ENCODE measurements around the gene PCYT1A. TPM values are rescaled to one million over a fixed set of nuclear protein-coding genes. Genes with fewer than 3 reads are reported as not detected.

PCYT1A gene
- total and polyA plus RNA-seq, 2 of the 13 experiments (the other 11 are each of a cell fraction or from before 2014, with no cell fraction given): 26.4 to 45.3 TPM

DNA sequence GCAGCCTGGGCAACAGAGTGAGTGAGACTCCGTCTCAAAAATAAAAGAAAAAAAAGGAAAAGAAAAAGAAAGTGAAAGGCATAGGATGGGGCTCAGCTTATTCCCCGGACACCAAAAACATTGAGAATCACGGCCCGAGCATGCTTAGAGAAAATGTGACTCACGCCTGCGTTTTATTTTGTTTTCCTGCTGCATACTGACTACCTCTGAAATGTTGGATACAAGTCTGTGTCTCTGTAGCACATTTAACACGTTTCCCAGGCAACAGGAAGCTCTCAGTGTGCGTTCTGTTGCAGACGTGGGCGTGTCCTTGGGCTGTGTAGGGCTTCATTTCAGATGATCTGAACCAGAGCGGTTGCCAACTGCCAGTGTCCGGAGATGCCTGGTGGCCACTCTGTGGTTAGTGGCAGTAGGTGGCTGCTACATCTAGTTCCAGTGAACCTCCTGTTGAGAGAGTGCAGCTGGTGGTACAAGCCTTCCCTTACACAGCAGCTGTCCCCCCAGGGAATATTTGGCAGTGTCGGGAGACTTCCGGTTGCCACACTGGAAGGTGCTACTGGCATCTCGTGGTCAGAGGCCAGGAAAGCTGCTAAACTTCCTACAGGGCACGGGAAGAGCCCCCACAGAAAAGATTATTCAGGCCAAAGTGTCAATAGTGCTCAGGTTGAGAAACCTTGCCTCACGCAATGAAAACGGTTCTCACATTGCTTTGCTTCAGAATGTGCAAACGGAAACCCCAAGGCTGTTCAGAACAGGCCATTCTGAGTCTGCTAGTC is 68.1 kb downstream of the PCYT1A start:
- Histone ChIP-seq H3K27me3 (ENCODE audit: control insufficient read depth in 1 of 2, insufficient read depth in 2 of 2, low read length in 2 of 2) (no peaks in the 10 kb centered on the region; a peak in 1 of 5 replicates), H3K9ac (ENCODE audit: insufficient read depth, low read depth, low read length) (no peak overlapping the region; the same call in 1 of the 2 replicates), H4K20me1 (ENCODE audit: insufficient read depth, low read length) (no peaks in the 10 kb centered on the region), H3K4me3 (replicated peaks in 1 of 3; ENCODE audit: insufficient read depth in 1 of 3, low read depth in 2 of 3, low read length in 3 of 3) (no peak overlapping the region; a peak in 1 of 6 replicates), H3K79me2 (ENCODE audit: insufficient read depth, low read length) (no peaks in the 10 kb centered on the region), H3K27ac (ENCODE audit: extremely low read length, insufficient read depth, low read length) (peak overlapping the region; percentile 53), H2AFZ (ENCODE audit: low read length) (no peak overlapping the region), H3K4me2 (ENCODE audit: low read depth, low read length) (peak overlapping the region; percentile 34), H3K4me1 (ENCODE audit: insufficient read depth, low read length) (peaks cover 57% of the 10 kb centered on the region), H3K36me3 (replicated peaks in 1 of 2; ENCODE audit: control insufficient read depth in 1 of 2, insufficient read depth in 2 of 2, low read length in 2 of 2) (no peaks in the 10 kb centered on the region), H3K9me3 (ENCODE audit: low read length) (no peaks in the 10 kb centered on the region)
- intact Hi-C loops (cut with micrococcal nuclease; ENCODE audit: unreplicated experiment): no loop called here
- DNase-seq (ENCODE audit: low spot score) (no peak), ATAC-seq (peak; percentile 14), FAIRE-seq (no peak)
- ChIA-PET POLR2A (no interaction called here), CTCF (ENCODE audit: low intra/inter-chr PET ratio, low total read pairs) (no interaction called here)
- in situ Hi-C loops (cut with HindIII; ENCODE audit: extremely low pct_ligation_motif_present, low pct_unique_long_range_greater_than_20kb): no loop called here
- WGBS (ENCODE audit: low lambda C conversion rate): 53% methylated on average over 18 of the region's 19 CpGs
- no TSS peak for BruUV-seq (replicated peaks)
- TF ChIP-seq ERF (CRISPR knock-in tag; IDR thresholded peaks at IDR 0.05) (no peak), ZNF431 (CRISPR knock-in tag; IDR thresholded peaks at IDR 0.05; ENCODE audit: borderline replicate concordance, low read depth) (no peak), ZNF124 (CRISPR knock-in tag; IDR thresholded peaks at IDR 0.05) (no peak), HOXA3 (CRISPR knock-in tag; IDR thresholded peaks at IDR 0.05) (no peak; the same call in 1 of the 2 replicates), SIX4 (CRISPR knock-in tag; IDR thresholded peaks at IDR 0.05) (no peak), ISX (CRISPR knock-in tag; conservative IDR thresholded peaks at IDR 0.05) (no peak)
- TF ChIP-seq, protein P1, sequence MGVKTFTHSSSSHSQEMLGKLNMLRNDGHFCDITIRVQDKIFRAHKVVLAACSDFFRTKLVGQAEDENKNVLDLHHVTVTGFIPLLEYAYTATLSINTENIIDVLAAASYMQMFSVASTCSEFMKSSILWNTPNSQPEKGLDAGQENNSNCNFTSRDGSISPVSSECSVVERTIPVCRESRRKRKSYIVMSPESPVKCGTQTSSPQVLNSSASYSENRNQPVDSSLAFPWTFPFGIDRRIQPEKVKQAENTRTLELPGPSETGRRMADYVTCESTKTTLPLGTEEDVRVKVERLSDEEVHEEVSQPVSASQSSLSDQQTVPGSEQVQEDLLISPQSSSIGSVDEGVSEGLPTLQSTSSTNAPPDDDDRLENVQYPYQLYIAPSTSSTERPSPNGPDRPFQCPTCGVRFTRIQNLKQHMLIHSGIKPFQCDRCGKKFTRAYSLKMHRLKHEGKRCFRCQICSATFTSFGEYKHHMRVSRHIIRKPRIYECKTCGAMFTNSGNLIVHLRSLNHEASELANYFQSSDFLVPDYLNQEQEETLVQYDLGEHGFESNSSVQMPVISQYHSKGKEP (CRISPR knock-in tag; IDR thresholded peaks at IDR 0.05): no peak
- TF ChIP-seq, protein P2, sequence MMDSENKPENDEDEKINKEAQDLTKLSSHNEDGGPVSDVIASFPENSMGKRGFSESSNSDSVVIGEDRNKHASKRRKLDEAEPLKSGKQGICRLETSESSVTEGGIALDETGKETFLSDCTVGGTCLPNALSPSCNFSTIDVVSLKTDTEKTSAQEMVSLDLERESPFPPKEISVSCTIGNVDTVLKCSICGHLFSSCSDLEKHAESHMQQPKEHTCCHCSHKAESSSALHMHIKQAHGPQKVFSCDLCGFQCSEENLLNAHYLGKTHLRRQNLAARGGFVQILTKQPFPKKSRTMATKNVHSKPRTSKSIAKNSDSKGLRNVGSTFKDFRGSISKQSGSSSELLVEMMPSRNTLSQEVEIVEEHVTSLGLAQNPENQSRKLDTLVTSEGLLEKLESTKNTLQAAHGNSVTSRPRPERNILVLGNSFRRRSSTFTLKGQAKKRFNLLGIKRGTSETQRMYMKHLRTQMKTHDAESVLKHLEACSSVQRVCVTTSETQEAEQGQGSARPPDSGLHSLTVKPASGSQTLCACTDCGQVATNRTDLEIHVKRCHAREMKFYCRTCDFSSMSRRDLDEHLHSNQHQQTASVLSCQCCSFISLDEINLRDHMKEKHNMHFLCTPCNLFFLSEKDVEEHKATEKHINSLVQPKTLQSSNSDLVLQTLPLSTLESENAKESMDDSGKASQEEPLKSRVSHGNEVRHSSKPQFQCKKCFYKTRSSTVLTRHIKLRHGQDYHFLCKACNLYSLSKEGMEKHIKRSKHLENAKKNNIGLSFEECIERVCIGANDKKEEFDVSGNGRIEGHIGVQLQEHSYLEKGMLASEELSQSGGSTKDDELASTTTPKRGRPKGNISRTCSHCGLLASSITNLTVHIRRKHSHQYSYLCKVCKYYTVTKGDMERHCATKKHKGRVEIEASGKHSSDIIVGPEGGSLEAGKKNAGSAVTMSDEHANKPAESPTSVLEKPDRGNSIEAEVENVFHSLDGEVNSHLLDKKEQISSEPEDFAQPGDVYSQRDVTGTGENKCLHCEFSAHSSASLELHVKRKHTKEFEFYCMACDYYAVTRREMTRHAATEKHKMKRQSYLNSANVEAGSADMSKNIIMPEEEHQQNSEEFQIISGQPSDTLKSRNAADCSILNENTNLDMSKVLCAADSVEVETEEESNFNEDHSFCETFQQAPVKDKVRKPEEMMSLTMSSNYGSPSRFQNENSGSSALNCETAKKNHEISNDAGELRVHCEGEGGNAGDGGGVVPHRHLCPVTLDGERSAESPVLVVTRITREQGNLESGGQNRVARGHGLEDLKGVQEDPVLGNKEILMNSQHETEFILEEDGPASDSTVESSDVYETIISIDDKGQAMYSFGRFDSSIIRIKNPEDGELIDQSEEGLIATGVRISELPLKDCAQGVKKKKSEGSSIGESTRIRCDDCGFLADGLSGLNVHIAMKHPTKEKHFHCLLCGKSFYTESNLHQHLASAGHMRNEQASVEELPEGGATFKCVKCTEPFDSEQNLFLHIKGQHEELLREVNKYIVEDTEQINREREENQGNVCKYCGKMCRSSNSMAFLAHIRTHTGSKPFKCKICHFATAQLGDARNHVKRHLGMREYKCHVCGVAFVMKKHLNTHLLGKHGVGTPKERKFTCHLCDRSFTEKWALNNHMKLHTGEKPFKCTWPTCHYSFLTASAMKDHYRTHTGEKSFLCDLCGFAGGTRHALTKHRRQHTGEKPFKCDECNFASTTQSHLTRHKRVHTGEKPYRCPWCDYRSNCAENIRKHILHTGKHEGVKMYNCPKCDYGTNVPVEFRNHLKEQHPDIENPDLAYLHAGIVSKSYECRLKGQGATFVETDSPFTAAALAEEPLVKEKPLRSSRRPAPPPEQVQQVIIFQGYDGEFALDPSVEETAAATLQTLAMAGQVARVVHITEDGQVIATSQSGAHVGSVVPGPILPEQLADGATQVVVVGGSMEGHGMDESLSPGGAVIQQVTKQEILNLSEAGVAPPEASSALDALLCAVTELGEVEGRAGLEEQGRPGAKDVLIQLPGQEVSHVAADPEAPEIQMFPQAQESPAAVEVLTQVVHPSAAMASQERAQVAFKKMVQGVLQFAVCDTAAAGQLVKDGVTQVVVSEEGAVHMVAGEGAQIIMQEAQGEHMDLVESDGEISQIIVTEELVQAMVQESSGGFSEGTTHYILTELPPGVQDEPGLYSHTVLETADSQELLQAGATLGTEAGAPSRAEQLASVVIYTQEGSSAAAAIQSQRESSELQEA (CRISPR knock-in tag; IDR thresholded peaks at IDR 0.05; ENCODE audit: not compliant biosample characterization): no peak
- TF ChIP-seq, protein P3, sequence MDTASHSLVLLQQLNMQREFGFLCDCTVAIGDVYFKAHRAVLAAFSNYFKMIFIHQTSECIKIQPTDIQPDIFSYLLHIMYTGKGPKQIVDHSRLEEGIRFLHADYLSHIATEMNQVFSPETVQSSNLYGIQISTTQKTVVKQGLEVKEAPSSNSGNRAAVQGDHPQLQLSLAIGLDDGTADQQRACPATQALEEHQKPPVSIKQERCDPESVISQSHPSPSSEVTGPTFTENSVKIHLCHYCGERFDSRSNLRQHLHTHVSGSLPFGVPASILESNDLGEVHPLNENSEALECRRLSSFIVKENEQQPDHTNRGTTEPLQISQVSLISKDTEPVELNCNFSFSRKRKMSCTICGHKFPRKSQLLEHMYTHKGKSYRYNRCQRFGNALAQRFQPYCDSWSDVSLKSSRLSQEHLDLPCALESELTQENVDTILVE (CRISPR knock-in tag; IDR thresholded peaks at IDR 0.05): no peak
- TF ChIP-seq, protein P4, sequence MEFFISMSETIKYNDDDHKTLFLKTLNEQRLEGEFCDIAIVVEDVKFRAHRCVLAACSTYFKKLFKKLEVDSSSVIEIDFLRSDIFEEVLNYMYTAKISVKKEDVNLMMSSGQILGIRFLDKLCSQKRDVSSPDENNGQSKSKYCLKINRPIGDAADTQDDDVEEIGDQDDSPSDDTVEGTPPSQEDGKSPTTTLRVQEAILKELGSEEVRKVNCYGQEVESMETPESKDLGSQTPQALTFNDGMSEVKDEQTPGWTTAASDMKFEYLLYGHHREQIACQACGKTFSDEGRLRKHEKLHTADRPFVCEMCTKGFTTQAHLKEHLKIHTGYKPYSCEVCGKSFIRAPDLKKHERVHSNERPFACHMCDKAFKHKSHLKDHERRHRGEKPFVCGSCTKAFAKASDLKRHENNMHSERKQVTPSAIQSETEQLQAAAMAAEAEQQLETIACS (CRISPR knock-in tag; IDR thresholded peaks at IDR 0.05): no peak
